Measurements from ENCODE around the gene SLC25A13. TPM values are rescaled to one million over a fixed set of nuclear protein-coding genes. Genes with fewer than 3 reads are reported as not detected.

SLC25A13 gene
- total RNA-seq, 4 donors from 2014 or later = 9.2 to 30.8 (median 13.6) TPM

- peaks cover 0 to 50% of the 10 kb centered on the region in 2 donors for H3K36me3 ChIP-seq
- ATAC-seq (no peak), DNase-seq (no peak)
- H3K4me3 ChIP-seq = no peak overlapping the region
- H3K4me1 ChIP-seq = no peaks in the 10 kb centered on the region
- no peaks in the 10 kb centered on the region for H3K27me3 ChIP-seq
- in situ Hi-C loops (cut with MboI; ENCODE audit: low sequenced_read_pairs in 4 of 4) = no loop called here
- H3K9me3 ChIP-seq = no peaks in the 10 kb centered on the region
- TF ChIP-seq CTCF (IDR thresholded peaks at IDR 0.05 in 4 of 5, conservative IDR thresholded peaks at IDR 0.05 in 1 of 5) (no peak), POLR2A (IDR thresholded peaks at IDR 0.05) (no peak)
- H3K27ac ChIP-seq = no peak overlapping the region
- intact Hi-C loops (cut with DNase I; ENCODE audit: low total_unique reads) = no loop called here
These were observed 132.6 kb downstream of the SLC25A13 start for GRCh38 chr7:96189129-96189820.

- no peaks in the 10 kb centered on the region for H3K27me3 ChIP-seq
- H3K27ac ChIP-seq = no peak overlapping the region
- H3K4me3 ChIP-seq = no peak overlapping the region
- H3K36me3 ChIP-seq = peaks cover 0 to 57% of the 10 kb centered on the region in 2 donors
- no peak for TF ChIP-seq POLR2A (IDR thresholded peaks at IDR 0.05)
- no peaks in the 10 kb centered on the region for H3K9me3 ChIP-seq
- DNase-seq (no peak), ATAC-seq (no peak)
- no peaks in the 10 kb centered on the region for H3K4me1 ChIP-seq
- intact Hi-C loops (cut with DNase I; ENCODE audit: low total_unique reads) (no loop called here), in situ Hi-C loops (cut with MboI; ENCODE audit: low sequenced_read_pairs in 4 of 4) (no loop called here)
These were observed 133.3 kb downstream of the SLC25A13 start for GRCh38 chr7:96188591-96188991.

- H3K27ac ChIP-seq = no peak overlapping the region
- intact Hi-C loops (cut with DNase I; ENCODE audit: low total_unique reads) (no loop called here), in situ Hi-C loops (cut with MboI; ENCODE audit: low sequenced_read_pairs in 4 of 4) (no loop called here)
- TF ChIP-seq CTCF (IDR thresholded peaks at IDR 0.05 in 4 of 5, conservative IDR thresholded peaks at IDR 0.05 in 1 of 5) (no peak), POLR2A (IDR thresholded peaks at IDR 0.05) (no peak)
- H3K9me3 ChIP-seq = no peaks in the 10 kb centered on the region
- no peak overlapping the region for H3K4me3 ChIP-seq
- H3K4me1 ChIP-seq = no peaks in the 10 kb centered on the region
- no peaks in the 10 kb centered on the region for H3K27me3 ChIP-seq
- no peak for DNase-seq
- ATAC-seq = no peak
- peaks cover 0 to 61% of the 10 kb centered on the region in 2 donors for H3K36me3 ChIP-seq
These were observed 133.7 kb downstream of the SLC25A13 start for GRCh38 chr7:96188174-96188581.

- Histone ChIP-seq H3K9me3 (no peaks in the 10 kb centered on the region), H3K4me3 (no peak overlapping the region), H3K27ac (no peak overlapping the region), H3K4me1 (no peaks in the 10 kb centered on the region), H3K36me3 (peaks cover 0 to 63% of the 10 kb centered on the region in 2 donors), H3K27me3 (no peaks in the 10 kb centered on the region)
- in situ Hi-C loops (cut with MboI; ENCODE audit: low sequenced_read_pairs in 4 of 4) (no loop called here), intact Hi-C loops (cut with DNase I; ENCODE audit: low total_unique reads) (no loop called here)
- no peak for DNase-seq
- ATAC-seq = no peak
- no peak for TF ChIP-seq POLR2A (IDR thresholded peaks at IDR 0.05)
- TF ChIP-seq CTCF (IDR thresholded peaks at IDR 0.05 in 4 of 5, conservative IDR thresholded peaks at IDR 0.05 in 1 of 5) = no peak
These were observed 134.2 kb downstream of the SLC25A13 start for GRCh38 chr7:96187735-96188134.

GRCh38 chr7:96184783-96185182 lies 137.1 kb downstream of the SLC25A13 start:
- Histone ChIP-seq H3K36me3 (peaks cover 0 to 50% of the 10 kb centered on the region in 2 donors), H3K4me3 (no peak overlapping the region), H3K27ac (no peak overlapping the region), H3K27me3 (no peaks in the 10 kb centered on the region), H3K4me1 (no peaks in the 10 kb centered on the region), H3K9me3 (no peaks in the 10 kb centered on the region)
- ATAC-seq (no peak), DNase-seq (no peak)
- TF ChIP-seq POLR2A (IDR thresholded peaks at IDR 0.05) (no peak), CTCF (IDR thresholded peaks at IDR 0.05 in 4 of 5, conservative IDR thresholded peaks at IDR 0.05 in 1 of 5) (no peak)
- intact Hi-C loops (cut with DNase I; ENCODE audit: low total_unique reads) = no loop called here
- in situ Hi-C loops (cut with MboI; ENCODE audit: low sequenced_read_pairs in 4 of 4) = no loop called here
